ENCODE measurements around the gene IL1RAP. TPM values are rescaled to one million over a fixed set of nuclear protein-coding genes. Genes with fewer than 3 reads are reported as not detected.

The IL1RAP gene
- polyA plus RNA-seq, 3 donors = 8.0 to 12.6 (median 11.8) TPM

DNA sequence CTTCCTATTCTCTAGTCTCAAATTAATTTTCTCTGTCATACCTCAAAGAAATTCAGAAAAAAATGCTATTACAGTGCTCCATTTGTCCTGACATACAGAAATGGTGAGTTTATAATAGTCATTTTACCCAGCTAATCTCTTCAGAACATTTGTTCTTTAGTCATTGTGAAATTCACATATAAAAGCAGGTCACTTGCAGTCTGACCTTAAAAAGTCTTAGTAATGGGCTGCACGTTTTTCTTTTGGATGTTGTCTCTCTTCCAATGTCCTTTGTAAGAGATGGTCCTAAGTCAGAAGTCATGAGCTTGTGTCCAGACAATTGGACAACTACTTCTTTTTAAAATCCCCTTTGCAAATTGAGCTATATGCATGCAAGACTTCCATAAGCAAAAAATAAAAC is 17.0 kb upstream of the IL1RAP start:
- H4K20me1 ChIP-seq (ENCODE audit: insufficient read depth, low read length) = no peaks in the 10 kb centered on the region
- DNase-seq = no peak
- H3K27ac ChIP-seq (ENCODE audit: low read depth in 1 of 2, low read length in 2 of 2) = no peak overlapping the region
- no CpG with 5 or more reads among the region's 1 CpG for WGBS (ENCODE audit: insufficient coverage)
- no peaks in the 10 kb centered on the region for H3K79me2 ChIP-seq (ENCODE audit: insufficient read depth, low read length)
- H3K4me2 ChIP-seq (replicated peaks; ENCODE audit: extremely low read depth, low read length, poor library complexity, severe bottlenecking) = no peak overlapping the region
- H2AFZ ChIP-seq (ENCODE audit: insufficient read depth, low read depth, low read length, poor library complexity, severe bottlenecking) = no peak overlapping the region
- Mint-ChIP-seq H3K27me3 (ENCODE audit: low read depth in 3 of 3) (peaks cover 3 to 16% (median 14%) of the 10 kb centered on the region in 3 donors), H3K27ac (no peak overlapping the region), H3K4me3 (no peak overlapping the region), H3K4me1 (peaks cover 6% of the 10 kb centered on the region), H3K36me3 (no peaks in the 10 kb centered on the region), H3K9me3 (peaks cover 0 to 2% (median 0%) of the 10 kb centered on the region in 7 donors)
- H3K36me3 ChIP-seq (replicated peaks in 1 of 2; ENCODE audit: control insufficient read depth in 1 of 2, insufficient read depth in 2 of 2, low read length in 2 of 2) = no peaks in the 10 kb centered on the region
- TF ChIP-seq CTCF (IDR thresholded peaks at IDR 0.05) = no peak
- H3K27me3 ChIP-seq (ENCODE audit: control insufficient read depth in 2 of 2, insufficient read depth in 2 of 2, low read length in 2 of 2) = peaks cover 8 to 19% of the 10 kb centered on the region in 2 donors
- no peak overlapping the region for H3K9ac ChIP-seq (ENCODE audit: insufficient read depth, low read length, poor library complexity, severe bottlenecking)
- no peak overlapping the region for H3K4me3 ChIP-seq (replicated peaks in 1 of 3; ENCODE audit: low read depth in 2 of 3, low read length in 3 of 3)
- intact Hi-C loops (cut with micrococcal nuclease) = no loop called here
- H3K4me1 ChIP-seq (ENCODE audit: control insufficient read depth in 1 of 2, insufficient read depth in 2 of 2, low read length in 2 of 2) = peaks cover 0 to 9% of the 10 kb centered on the region in 2 donors
- no peaks in the 10 kb centered on the region for H3K9me3 ChIP-seq (replicated peaks in 1 of 2; ENCODE audit: control insufficient read depth in 1 of 2, insufficient read depth in 1 of 2, low read length in 2 of 2)

DNA sequence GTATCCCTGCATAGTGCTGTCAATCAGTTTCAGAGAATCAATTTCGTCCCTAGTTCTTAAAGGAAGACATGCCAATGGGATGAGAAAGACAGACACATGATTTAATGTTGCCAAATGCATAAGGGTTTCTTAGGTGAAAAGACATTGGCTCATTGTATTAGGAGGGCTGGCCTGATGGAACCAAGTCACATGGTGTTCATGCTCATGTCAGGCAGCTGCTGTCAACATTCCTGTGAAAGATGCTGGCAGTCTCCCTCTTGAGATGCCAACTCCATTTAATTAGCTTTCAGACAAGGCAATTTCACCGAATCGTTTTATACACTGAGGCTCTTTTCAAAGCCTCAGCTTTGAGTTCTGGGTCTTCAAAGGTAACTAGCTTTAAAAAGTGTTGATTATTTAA is 16.1 kb upstream of the IL1RAP start:
- Mint-ChIP-seq H3K4me3 (no peak overlapping the region), H3K9me3 (peaks cover 0 to 2% (median 0%) of the 10 kb centered on the region in 7 donors), H3K4me1 (peaks cover 7% of the 10 kb centered on the region), H3K36me3 (no peaks in the 10 kb centered on the region), H3K27ac (no peak overlapping the region), H3K27me3 (ENCODE audit: low read depth in 3 of 3) (peaks cover 2 to 16% (median 14%) of the 10 kb centered on the region in 3 donors)
- no peak for TF ChIP-seq CTCF (IDR thresholded peaks at IDR 0.05)
- Histone ChIP-seq H3K4me1 (ENCODE audit: control insufficient read depth in 1 of 2, insufficient read depth in 2 of 2, low read length in 2 of 2) (peaks cover 0 to 9% of the 10 kb centered on the region in 2 donors), H4K20me1 (ENCODE audit: insufficient read depth, low read length) (no peaks in the 10 kb centered on the region), H3K79me2 (ENCODE audit: insufficient read depth, low read length) (no peaks in the 10 kb centered on the region), H3K9ac (ENCODE audit: insufficient read depth, low read length, poor library complexity, severe bottlenecking) (no peak overlapping the region), H3K9me3 (replicated peaks in 1 of 2; ENCODE audit: control insufficient read depth in 1 of 2, insufficient read depth in 1 of 2, low read length in 2 of 2) (no peaks in the 10 kb centered on the region), H3K4me2 (replicated peaks; ENCODE audit: extremely low read depth, low read length, poor library complexity, severe bottlenecking) (no peak overlapping the region), H3K36me3 (replicated peaks in 1 of 2; ENCODE audit: control insufficient read depth in 1 of 2, insufficient read depth in 2 of 2, low read length in 2 of 2) (no peaks in the 10 kb centered on the region), H3K27ac (ENCODE audit: low read depth in 1 of 2, low read length in 2 of 2) (no peak overlapping the region), H2AFZ (ENCODE audit: insufficient read depth, low read depth, low read length, poor library complexity, severe bottlenecking) (no peak overlapping the region), H3K27me3 (ENCODE audit: control insufficient read depth in 2 of 2, insufficient read depth in 2 of 2, low read length in 2 of 2) (peaks cover 10 to 19% of the 10 kb centered on the region in 2 donors), H3K4me3 (replicated peaks in 1 of 3; ENCODE audit: low read depth in 2 of 3, low read length in 3 of 3) (no peak overlapping the region)
- 88% methylated on average over 1 of the region's 3 CpGs for WGBS (ENCODE audit: insufficient coverage)
- no peak for DNase-seq
- intact Hi-C loops (cut with micrococcal nuclease) = no loop called here

All from CD14-positive monocyte (primary cell).